WTC11 (cell line): ENCODE measurements around the gene WDPCP. TPM values are rescaled to one million over a fixed set of nuclear protein-coding genes. Genes with fewer than 3 reads are reported as not detected.

Experiments used
- ATAC-seq: fragments of 200-7000 bp; cut with Tn5 transposase; 2 replicates; pipeline ENCODE4 v1.10.0; 2021; ENCODE audit warnings: mild to moderate bottlenecking, moderate library complexity
- CTCF ChIA-PET: fragments of 300-600 bp; sonication (Branson Sonifier 250); formaldehyde crosslinking; loops from one replicate; lab custom pipeline; 2021; ENCODE audit warnings: antibody characterized with exemption; lab: Charles Lee
- POLR2A ChIA-PET: fragments of 350-600 bp; sonication (Branson Sonifier 250); formaldehyde crosslinking; loops from one replicate; lab custom pipeline; 2021; ENCODE audit warnings: antibody characterized with exemption; lab: Charles Lee
- DNase-seq: peaks from one replicate; pipeline ENCODE4 v3.0.0; 2021; ENCODE audit warnings: low spot score
- H3K27ac Mint-ChIP-seq: 2 replicates; pipeline ENCODE4 v1.8.0; 2021; ENCODE audit warnings: mixed read lengths
- H3K27me3 Mint-ChIP-seq: 2 replicates; pipeline ENCODE4 v1.8.0; 2021; ENCODE audit warnings: low read depth, mild to moderate bottlenecking, moderate library complexity, mixed read lengths
- H3K36me3 Mint-ChIP-seq: 2 replicates; pipeline ENCODE4 v1.8.0; 2021; ENCODE audit warnings: mixed read lengths
- H3K4me1 Mint-ChIP-seq: 2 replicates; pipeline ENCODE4 v1.8.0; 2022; ENCODE audit warnings: mixed read lengths
- H3K4me3 Mint-ChIP-seq: 2 replicates; pipeline ENCODE4 v1.8.0; 2021; ENCODE audit warnings: mild to moderate bottlenecking, moderate library complexity, mixed read lengths
- H3K9me3 Mint-ChIP-seq: 2 replicates; pipeline ENCODE4 v1.8.0; 2021; ENCODE audit warnings: mixed read lengths
- CBFB ChIP-seq: sonication (generic); formaldehyde crosslinking; IDR thresholded peaks from 2 replicates; pipeline ENCODE4 v1.8.1; 2022; ENCODE audit warnings: mild to moderate bottlenecking, low read depth, missing genetic modification reagents
- E2F5 ChIP-seq: sonication (generic); formaldehyde crosslinking; IDR thresholded peaks from 2 replicates; pipeline ENCODE4 v1.8.1; 2022; ENCODE audit warnings: mild to moderate bottlenecking, moderate library complexity, missing genetic modification reagents
- EMX1 ChIP-seq: fragments of 250-450 bp; sonication (Bioruptor Pico); IDR thresholded peaks from 2 replicates; pipeline ENCODE4 v1.8.0; 2021; ENCODE audit warnings: mild to moderate bottlenecking
- FOXP4 ChIP-seq: sonication (generic); formaldehyde crosslinking; IDR thresholded peaks from 2 replicates; pipeline ENCODE4 v1.8.0; 2022; ENCODE audit warnings: mild to moderate bottlenecking, missing genetic modification reagents
- HMGA2 ChIP-seq: fragments of 250-450 bp; sonication (Bioruptor Pico); IDR thresholded peaks from 2 replicates; pipeline ENCODE4 v1.4.0; 2021; ENCODE audit warnings: mild to moderate bottlenecking, moderate library complexity
- IRF1 ChIP-seq: sonication (generic); formaldehyde crosslinking; IDR thresholded peaks from 2 replicates; pipeline ENCODE4 v1.8.0; 2023; ENCODE audit warnings: missing genetic modification reagents
- JUN ChIP-seq: sonication (generic); formaldehyde crosslinking; IDR thresholded peaks from 2 replicates; pipeline ENCODE4 v1.8.0; 2023; ENCODE audit warnings: mild to moderate bottlenecking, missing genetic modification reagents
- NFYB ChIP-seq: sonication (generic); formaldehyde crosslinking; conservative IDR thresholded peaks from 2 replicates; pipeline ENCODE4 v1.8.0; 2022; ENCODE audit warnings: low read depth, missing genetic modification reagents
- PRRX2 ChIP-seq: fragments of 250-450 bp; sonication (Bioruptor Pico); IDR thresholded peaks from 2 replicates; pipeline ENCODE4 v1.8.0; 2021; ENCODE audit warnings: mild to moderate bottlenecking
- STAT6 ChIP-seq: sonication (generic); formaldehyde crosslinking; conservative IDR thresholded peaks from 2 replicates; pipeline ENCODE4 v1.8.1; 2023; ENCODE audit warnings: mild to moderate bottlenecking, low read depth, missing genetic modification reagents, moderate library complexity
- ZMAT4 ChIP-seq: fragments of 250-450 bp; sonication (Bioruptor Pico); IDR thresholded peaks from 2 replicates; pipeline ENCODE4 v1.9.0; 2021; ENCODE audit warnings: mild to moderate bottlenecking
- ZNF263 ChIP-seq: sonication (generic); formaldehyde crosslinking; IDR thresholded peaks from 2 replicates; pipeline ENCODE4 v1.8.1; 2022; ENCODE audit warnings: low read depth, mild to moderate bottlenecking, moderate library complexity, missing genetic modification reagents
- ZNF281 ChIP-seq: sonication (generic); formaldehyde crosslinking; IDR thresholded peaks from 2 replicates; pipeline ENCODE4 v1.8.0; 2023; ENCODE audit warnings: mild to moderate bottlenecking, missing genetic modification reagents
- total RNA-seq: library from RNA; stranded (reverse); gene quantifications from 3 replicates; pipeline ENCODE4 v1.2.3, GENCODE V29; 2021
- TF ChIP-seq, protein P1 (sequence below): sonication (generic); formaldehyde crosslinking; IDR thresholded peaks from 2 replicates; pipeline ENCODE4 v1.8.0; 2022; ENCODE audit warnings: missing genetic modification reagents
- TF ChIP-seq, protein P2 (sequence below): fragments of 250-450 bp; sonication (Bioruptor Pico); IDR thresholded peaks from 2 replicates; pipeline ENCODE4 v1.8.0; 2021; ENCODE audit warnings: mild to moderate bottlenecking
- TF ChIP-seq, protein P3 (sequence below): fragments of 250-450 bp; sonication (Bioruptor Pico); IDR thresholded peaks from 2 replicates; pipeline ENCODE4 v2.1.2; 2022; ENCODE audit warnings: mild to moderate bottlenecking, moderate library complexity

The WDPCP gene
- total RNA-seq, 1 experiment from 2014 or later: 10.9 TPM

DNA sequence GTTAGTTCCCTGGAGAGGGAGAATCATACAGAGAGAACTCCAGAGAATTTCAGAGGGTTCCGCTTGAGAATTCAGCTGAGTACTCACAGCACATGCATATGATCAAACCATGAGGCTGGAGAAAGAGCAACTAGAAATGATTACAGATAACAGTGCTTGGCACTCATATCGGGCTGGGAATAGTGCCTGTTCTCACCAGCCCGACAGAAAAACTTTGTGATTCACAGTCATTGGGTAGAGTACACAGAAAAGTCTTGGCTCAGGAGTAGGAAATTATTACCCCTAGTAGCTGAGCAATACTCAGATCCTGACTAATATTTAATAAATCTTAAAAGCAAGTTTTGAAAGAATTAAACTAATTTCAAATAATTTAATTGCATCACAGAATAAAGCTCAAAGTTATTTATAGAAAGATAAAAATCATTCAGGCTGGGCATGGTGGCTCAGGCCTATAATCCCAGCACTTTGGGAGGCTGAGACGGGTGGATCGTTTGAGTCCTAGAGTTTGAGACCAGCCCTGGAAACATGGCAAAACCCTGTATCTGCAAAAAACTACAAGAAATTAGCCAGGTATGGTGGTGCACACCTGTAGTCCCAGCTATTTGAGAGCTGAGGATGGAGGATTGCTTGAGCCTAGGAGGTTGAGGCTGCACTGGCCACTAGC is 6.8 kb downstream of the WDPCP start (continued):
- TF ChIP-seq, protein P1, sequence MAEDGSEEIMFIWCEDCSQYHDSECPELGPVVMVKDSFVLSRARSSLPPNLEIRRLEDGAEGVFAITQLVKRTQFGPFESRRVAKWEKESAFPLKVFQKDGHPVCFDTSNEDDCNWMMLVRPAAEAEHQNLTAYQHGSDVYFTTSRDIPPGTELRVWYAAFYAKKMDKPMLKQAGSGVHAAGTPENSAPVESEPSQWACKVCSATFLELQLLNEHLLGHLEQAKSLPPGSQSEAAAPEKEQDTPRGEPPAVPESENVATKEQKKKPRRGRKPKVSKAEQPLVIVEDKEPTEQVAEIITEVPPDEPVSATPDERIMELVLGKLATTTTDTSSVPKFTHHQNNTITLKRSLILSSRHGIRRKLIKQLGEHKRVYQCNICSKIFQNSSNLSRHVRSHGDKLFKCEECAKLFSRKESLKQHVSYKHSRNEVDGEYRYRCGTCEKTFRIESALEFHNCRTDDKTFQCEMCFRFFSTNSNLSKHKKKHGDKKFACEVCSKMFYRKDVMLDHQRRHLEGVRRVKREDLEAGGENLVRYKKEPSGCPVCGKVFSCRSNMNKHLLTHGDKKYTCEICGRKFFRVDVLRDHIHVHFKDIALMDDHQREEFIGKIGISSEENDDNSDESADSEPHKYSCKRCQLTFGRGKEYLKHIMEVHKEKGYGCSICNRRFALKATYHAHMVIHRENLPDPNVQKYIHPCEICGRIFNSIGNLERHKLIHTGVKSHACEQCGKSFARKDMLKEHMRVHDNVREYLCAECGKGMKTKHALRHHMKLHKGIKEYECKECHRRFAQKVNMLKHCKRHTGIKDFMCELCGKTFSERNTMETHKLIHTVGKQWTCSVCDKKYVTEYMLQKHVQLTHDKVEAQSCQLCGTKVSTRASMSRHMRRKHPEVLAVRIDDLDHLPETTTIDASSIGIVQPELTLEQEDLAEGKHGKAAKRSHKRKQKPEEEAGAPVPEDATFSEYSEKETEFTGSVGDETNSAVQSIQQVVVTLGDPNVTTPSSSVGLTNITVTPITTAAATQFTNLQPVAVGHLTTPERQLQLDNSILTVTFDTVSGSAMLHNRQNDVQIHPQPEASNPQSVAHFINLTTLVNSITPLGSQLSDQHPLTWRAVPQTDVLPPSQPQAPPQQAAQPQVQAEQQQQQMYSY (CRISPR knock-in tag): no peak
- TF ChIP-seq E2F5 (CRISPR knock-in tag) (no peak), STAT6 (CRISPR knock-in tag) (no peak), EMX1 (CRISPR knock-in tag) (no peak), PRRX2 (CRISPR knock-in tag) (no peak), ZNF281 (CRISPR knock-in tag) (no peak), CBFB (CRISPR knock-in tag) (no peak), ZNF263 (CRISPR knock-in tag) (no peak), NFYB (no peak)

DNA sequence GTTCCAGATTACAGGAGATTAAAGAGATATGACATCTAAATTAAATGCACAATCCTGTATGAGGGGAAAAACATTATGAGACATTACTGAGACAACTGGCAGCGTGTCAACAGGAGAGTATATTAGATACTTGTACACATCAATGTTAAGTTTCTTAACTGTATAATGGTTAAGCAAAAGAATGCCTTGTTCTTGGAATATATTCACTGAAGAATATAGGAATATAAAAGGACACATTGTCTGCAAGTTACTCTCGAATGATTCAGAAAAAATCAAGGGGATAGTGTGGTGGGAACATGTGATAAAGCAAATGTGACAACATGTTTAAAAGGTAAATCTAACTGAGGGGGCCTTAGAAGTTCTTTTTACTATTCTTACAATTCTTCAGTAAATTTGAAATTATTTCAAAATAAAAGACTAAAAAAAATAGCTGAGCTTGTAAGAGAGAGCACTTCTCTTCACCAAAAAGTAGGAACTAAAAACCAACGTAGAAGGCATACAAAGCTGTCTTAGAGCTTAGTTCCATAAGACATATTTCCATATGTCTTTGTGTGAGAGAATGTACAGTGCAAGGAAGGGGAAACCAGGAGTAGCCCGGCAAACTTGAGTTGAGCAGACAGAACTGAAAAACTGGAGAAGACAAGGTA is 7.5 kb downstream of the WDPCP start:
- DNase-seq (no peak), ATAC-seq (no peak)
- POLR2A ChIA-PET: no interaction called here
- peak overlapping the region; percentile 47; the same call in 1 of the 2 replicates for H3K27ac Mint-ChIP-seq
- no peaks in the 10 kb centered on the region for H3K27me3 Mint-ChIP-seq
- no peaks in the 10 kb centered on the region for H3K9me3 Mint-ChIP-seq
- no peak overlapping the region for H3K4me3 Mint-ChIP-seq
- no peak for TF ChIP-seq JUN (CRISPR knock-in tag)
- TF ChIP-seq IRF1 (CRISPR knock-in tag): no peak
- no peak for TF ChIP-seq ZMAT4
- TF ChIP-seq FOXP4 (CRISPR knock-in tag): no peak
- TF ChIP-seq, protein P2, sequence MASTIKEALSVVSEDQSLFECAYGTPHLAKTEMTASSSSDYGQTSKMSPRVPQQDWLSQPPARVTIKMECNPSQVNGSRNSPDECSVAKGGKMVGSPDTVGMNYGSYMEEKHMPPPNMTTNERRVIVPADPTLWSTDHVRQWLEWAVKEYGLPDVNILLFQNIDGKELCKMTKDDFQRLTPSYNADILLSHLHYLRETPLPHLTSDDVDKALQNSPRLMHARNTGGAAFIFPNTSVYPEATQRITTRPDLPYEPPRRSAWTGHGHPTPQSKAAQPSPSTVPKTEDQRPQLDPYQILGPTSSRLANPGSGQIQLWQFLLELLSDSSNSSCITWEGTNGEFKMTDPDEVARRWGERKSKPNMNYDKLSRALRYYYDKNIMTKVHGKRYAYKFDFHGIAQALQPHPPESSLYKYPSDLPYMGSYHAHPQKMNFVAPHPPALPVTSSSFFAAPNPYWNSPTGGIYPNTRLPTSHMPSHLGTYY (CRISPR knock-in tag): no peak
- no peak for TF ChIP-seq HMGA2
- TF ChIP-seq, protein P3, sequence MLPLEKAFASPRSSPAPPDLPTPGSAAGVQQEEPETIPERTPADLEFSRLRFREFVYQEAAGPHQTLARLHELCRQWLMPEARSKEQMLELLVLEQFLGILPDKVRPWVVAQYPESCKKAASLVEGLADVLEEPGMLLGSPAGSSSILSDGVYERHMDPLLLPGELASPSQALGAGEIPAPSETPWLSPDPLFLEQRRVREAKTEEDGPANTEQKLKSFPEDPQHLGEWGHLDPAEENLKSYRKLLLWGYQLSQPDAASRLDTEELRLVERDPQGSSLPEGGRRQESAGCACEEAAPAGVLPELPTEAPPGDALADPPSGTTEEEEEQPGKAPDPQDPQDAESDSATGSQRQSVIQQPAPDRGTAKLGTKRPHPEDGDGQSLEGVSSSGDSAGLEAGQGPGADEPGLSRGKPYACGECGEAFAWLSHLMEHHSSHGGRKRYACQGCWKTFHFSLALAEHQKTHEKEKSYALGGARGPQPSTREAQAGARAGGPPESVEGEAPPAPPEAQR (CRISPR knock-in tag): no peak
- TF ChIP-seq, all 79 proteins: peak for 0
- H3K36me3 Mint-ChIP-seq: no peaks in the 10 kb centered on the region
- peaks cover 24% of the 10 kb centered on the region for H3K4me1 Mint-ChIP-seq
- CTCF ChIA-PET: no interaction called here
